CD14-positive monocyte (primary cell): ENCODE measurements around the gene CPEB3. TPM values are rescaled to one million over a fixed set of nuclear protein-coding genes. Genes with fewer than 3 reads are reported as not detected.
A peak's percentile ranks its signal among the peaks of the same experiment; 100 is the strongest.

Source experiments
- DNase-seq, 3 donors: peaks; one replicate each; pipeline ENCODE4 v3.0.0-alpha.2; 2011 to 2022
- H2AFZ ChIP-seq: 2 replicates; pipeline ENCODE4 v1.6.0; 2012; ENCODE audit warnings: mild to moderate bottlenecking, low read depth, low read length, inconsistent platforms; ENCODE audit not compliant: insufficient read depth, poor library complexity, severe bottlenecking
- H3K27ac ChIP-seq, 2 donors: 1 replicate in 1 of 2; 2 replicates in 1 of 2; pipeline ENCODE4 v1.5.1; 2012 to 2013; ENCODE audit warnings: low read length in 2 of 2, control low read depth in 1 of 2, inconsistent platforms in 1 of 2, low read depth in 1 of 2, mild to moderate bottlenecking in 1 of 2
- H3K27me3 ChIP-seq, 2 donors: one replicate each; pipeline versions ENCODE4 v1.6.0 to v1.6.1; 2011 to 2013; ENCODE audit warnings: low read length in 2 of 2; ENCODE audit not compliant: control insufficient read depth in 2 of 2, insufficient read depth in 2 of 2
- H3K36me3 ChIP-seq, 2 donors: replicated peaks in 1 of 2; 1 replicate in 1 of 2; 2 replicates in 1 of 2; pipeline versions ENCODE4 v1.5.1 to v1.6.1; 2012 to 2013; ENCODE audit warnings: low read length in 2 of 2, control low read depth in 1 of 2, inconsistent platforms in 1 of 2, mild to moderate bottlenecking in 1 of 2; ENCODE audit not compliant: insufficient read depth in 2 of 2, control insufficient read depth in 1 of 2
- H3K4me1 ChIP-seq, 2 donors: 1 replicate in 1 of 2; 2 replicates in 1 of 2; pipeline versions ENCODE4 v1.5.1 to v1.6.1; 2012 to 2013; ENCODE audit warnings: low read length in 2 of 2, control low read depth in 1 of 2, inconsistent platforms in 1 of 2, mild to moderate bottlenecking in 1 of 2, moderate library complexity in 1 of 2; ENCODE audit not compliant: insufficient read depth in 2 of 2, control insufficient read depth in 1 of 2
- H3K4me2 ChIP-seq: replicated peaks from 2 replicates; pipeline ENCODE3; 2012; ENCODE audit warnings: low read length, moderate library complexity, mild to moderate bottlenecking; ENCODE audit not compliant: poor library complexity, severe bottlenecking; ENCODE audit errors: extremely low read depth
- H3K4me3 ChIP-seq, 3 experiments: fragments of 200-600 bp in 1 of 3; sonication (generic) in 1 of 3; replicated peaks in 1 of 3; 1 replicate in 2 of 3; 2 replicates in 1 of 3; pipeline ENCODE4 v1.5.1; 2011 to 2013; ENCODE audit warnings: low read length in 3 of 3, mild to moderate bottlenecking in 3 of 3, control low read depth in 2 of 3, low read depth in 2 of 3, inconsistent platforms in 1 of 3, moderate library complexity in 1 of 3
- H3K79me2 ChIP-seq: 2 replicates; pipeline ENCODE4 v1.6.0; 2012; ENCODE audit warnings: mild to moderate bottlenecking, control low read depth, inconsistent platforms, low read length, moderate library complexity; ENCODE audit not compliant: insufficient read depth
- H3K9ac ChIP-seq: 2 replicates; pipeline ENCODE4 v1.6.0; 2017; ENCODE audit warnings: low read length, mild to moderate bottlenecking; ENCODE audit not compliant: insufficient read depth, poor library complexity, severe bottlenecking
- H3K9me3 ChIP-seq, 2 donors: replicated peaks in 1 of 2; 1 replicate in 1 of 2; 2 replicates in 1 of 2; pipeline versions ENCODE4 v1.5.1 to v1.6.1; 2012 to 2013; ENCODE audit warnings: low read length in 2 of 2, control low read depth in 1 of 2; ENCODE audit not compliant: control insufficient read depth in 1 of 2, insufficient read depth in 1 of 2
- H4K20me1 ChIP-seq: 2 replicates; pipeline ENCODE4 v1.6.0; 2012; ENCODE audit warnings: mild to moderate bottlenecking, low read length, control low read depth, moderate library complexity; ENCODE audit not compliant: insufficient read depth
- H3K27ac Mint-ChIP-seq, 7 donors: one replicate each; pipeline ENCODE4 v1.8.0; 2020; ENCODE audit warnings: mild to moderate bottlenecking in 7 of 7, mixed read lengths in 7 of 7, moderate library complexity in 6 of 7, inconsistent platforms in 2 of 7
- H3K27me3 Mint-ChIP-seq, 3 donors: one replicate each; pipeline ENCODE4 v1.8.0; 2021 to 2022; ENCODE audit warnings: low read depth in 3 of 3, mild to moderate bottlenecking in 3 of 3, mixed read lengths in 3 of 3, moderate library complexity in 3 of 3, inconsistent platforms in 1 of 3
- H3K36me3 Mint-ChIP-seq, 2 donors: one replicate each; pipeline ENCODE4 v1.8.0; 2020; ENCODE audit warnings: mixed read lengths in 2 of 2, inconsistent platforms in 1 of 2, mild to moderate bottlenecking in 1 of 2
- H3K4me1 Mint-ChIP-seq: one replicate; pipeline ENCODE4 v1.8.0; 2020; ENCODE audit warnings: mild to moderate bottlenecking, mixed read lengths
- H3K4me3 Mint-ChIP-seq, 2 donors: one replicate each; pipeline ENCODE4 v1.8.0; 2020; ENCODE audit warnings: mild to moderate bottlenecking in 2 of 2, mixed read lengths in 2 of 2, moderate library complexity in 1 of 2
- H3K9me3 Mint-ChIP-seq, 7 donors: one replicate each; pipeline ENCODE4 v1.8.0; 2020 to 2022; ENCODE audit warnings: mixed read lengths in 7 of 7, mild to moderate bottlenecking in 6 of 7, moderate library complexity in 6 of 7, inconsistent platforms in 2 of 7
- WGBS: methylation state at CpG from one replicate; pipeline ENCODE4 v1.1.5; 2013; ENCODE audit warnings: missing lambda C conversion rate; ENCODE audit not compliant: insufficient coverage; 5-methylcytosine and 5-hydroxymethylcytosine counted together
- intact Hi-C, 2 donors: fragments of 100-400 bp; cut with micrococcal nuclease; formaldehyde crosslinking; loops; one replicate each; pipeline versions ENCODE4 v1.15.0 to v1.15.1; 2023
- polyA plus RNA-seq, 3 donors: library from polyadenylated mRNA; depleted of rRNA in 1 of 3; unstranded in 2 of 3; stranded (reverse) in 1 of 3; fragments of 300-500 nt in 2 of 3; fragments of >200 nt in 1 of 3; fragmentation: Illumina TruSeq in 2 of 3; gene quantifications; 1 replicate in 2 of 3; 2 replicates in 1 of 3; pipeline ENCODE4 v1.2.3, GENCODE V29; 2012 to 2021
- TF ChIP-seq, protein P1 (sequence below): fragments of 200-600 bp; IDR thresholded peaks from one replicate; pipeline ENCODE4 v1.8.0; 2022; ENCODE audit warnings: antibody characterized with exemption, mild to moderate bottlenecking

The CPEB3 gene
- polyA plus RNA-seq, 3 donors = 1.8 to 2.9 (median 2.1) TPM

DNA sequence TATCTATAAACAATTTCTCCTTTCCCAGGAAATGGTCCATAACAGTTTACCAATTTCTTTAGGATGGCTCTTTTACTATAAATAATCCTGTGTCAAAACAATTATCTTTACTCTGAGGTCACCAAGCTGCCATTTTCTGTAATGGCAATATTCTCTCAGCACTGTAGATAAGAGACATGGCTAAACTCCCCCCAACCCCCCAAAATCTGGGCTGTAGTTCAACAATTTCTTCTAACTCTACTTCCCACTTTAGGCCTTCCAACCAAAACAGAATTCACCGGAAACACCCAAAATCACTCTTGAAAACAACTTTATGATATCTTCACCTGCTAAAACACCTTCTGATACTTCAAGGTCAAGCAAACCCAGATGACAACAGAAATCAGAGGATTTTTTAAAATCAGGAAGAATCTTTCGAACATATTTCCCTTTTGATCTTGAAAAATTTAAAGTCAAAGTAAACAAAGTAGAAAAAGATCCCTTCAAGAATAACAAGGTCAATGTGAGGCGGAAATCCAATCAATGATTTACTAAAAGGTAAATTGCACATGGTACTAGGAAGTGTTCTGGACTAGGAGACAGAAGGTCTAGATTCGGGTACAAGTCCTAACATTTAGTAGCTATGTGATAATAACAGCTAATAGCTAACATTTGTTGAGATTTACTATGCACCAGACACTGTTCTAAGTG lies 176.8 kb downstream of the CPEB3 start:
- H3K4me3 ChIP-seq = no peak overlapping the region
- Mint-ChIP-seq H3K9me3 (peaks cover 0 to 2% (median 0%) of the 10 kb centered on the region in 7 donors), H3K4me1 (peaks cover 20% of the 10 kb centered on the region), H3K36me3 (peaks cover 9 to 10% of the 10 kb centered on the region in 2 donors), H3K4me3 (no peak overlapping the region), H3K27me3 (peaks cover 0 to 3% (median 0%) of the 10 kb centered on the region in 3 donors), H3K27ac (no peak overlapping the region)
- intact Hi-C loops = no loop called here
- peaks cover 33% of the 10 kb centered on the region for H4K20me1 ChIP-seq
- no peak overlapping the region for H3K9ac ChIP-seq
- H3K27ac ChIP-seq = no peak overlapping the region
- H3K36me3 ChIP-seq = peaks cover 17 to 23% of the 10 kb centered on the region in 2 donors
- H3K9me3 ChIP-seq = no peaks in the 10 kb centered on the region
- DNase-seq = no peak
- H2AFZ ChIP-seq = no peak overlapping the region
- no peak overlapping the region for H3K4me2 ChIP-seq
- no peaks in the 10 kb centered on the region for H3K4me1 ChIP-seq
- no peaks in the 10 kb centered on the region for H3K27me3 ChIP-seq
- TF ChIP-seq, protein P1, sequence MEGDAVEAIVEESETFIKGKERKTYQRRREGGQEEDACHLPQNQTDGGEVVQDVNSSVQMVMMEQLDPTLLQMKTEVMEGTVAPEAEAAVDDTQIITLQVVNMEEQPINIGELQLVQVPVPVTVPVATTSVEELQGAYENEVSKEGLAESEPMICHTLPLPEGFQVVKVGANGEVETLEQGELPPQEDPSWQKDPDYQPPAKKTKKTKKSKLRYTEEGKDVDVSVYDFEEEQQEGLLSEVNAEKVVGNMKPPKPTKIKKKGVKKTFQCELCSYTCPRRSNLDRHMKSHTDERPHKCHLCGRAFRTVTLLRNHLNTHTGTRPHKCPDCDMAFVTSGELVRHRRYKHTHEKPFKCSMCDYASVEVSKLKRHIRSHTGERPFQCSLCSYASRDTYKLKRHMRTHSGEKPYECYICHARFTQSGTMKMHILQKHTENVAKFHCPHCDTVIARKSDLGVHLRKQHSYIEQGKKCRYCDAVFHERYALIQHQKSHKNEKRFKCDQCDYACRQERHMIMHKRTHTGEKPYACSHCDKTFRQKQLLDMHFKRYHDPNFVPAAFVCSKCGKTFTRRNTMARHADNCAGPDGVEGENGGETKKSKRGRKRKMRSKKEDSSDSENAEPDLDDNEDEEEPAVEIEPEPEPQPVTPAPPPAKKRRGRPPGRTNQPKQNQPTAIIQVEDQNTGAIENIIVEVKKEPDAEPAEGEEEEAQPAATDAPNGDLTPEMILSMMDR = no peak
- 100% methylated on average over 1 of the region's 4 CpGs for WGBS
- H3K79me2 ChIP-seq = no peaks in the 10 kb centered on the region

DNA sequence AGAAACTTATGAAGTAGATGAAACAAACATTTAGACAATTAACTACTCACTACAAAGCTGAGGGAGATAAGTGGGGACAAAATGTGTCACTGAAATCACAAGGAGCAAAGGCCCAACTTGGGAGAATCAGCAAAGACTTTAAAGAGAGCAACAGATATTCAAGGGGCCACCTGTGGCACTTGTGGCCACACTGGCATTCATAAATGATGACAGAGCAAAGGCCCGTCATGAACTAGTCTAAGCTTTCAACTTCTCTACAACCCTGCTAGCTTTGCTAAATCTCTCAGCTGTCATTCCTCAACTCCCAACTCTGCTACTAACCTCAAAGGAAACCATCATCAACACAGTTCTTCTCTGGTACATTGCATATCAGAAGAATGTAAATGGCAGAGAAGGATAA lies 178.4 kb downstream of the CPEB3 start:
- Mint-ChIP-seq H3K36me3 (peaks cover 3 to 5% of the 10 kb centered on the region in 2 donors), H3K9me3 (peaks cover 0 to 2% (median 0%) of the 10 kb centered on the region in 7 donors), H3K4me1 (peaks cover 20% of the 10 kb centered on the region), H3K27ac (peak overlapping the region in 1 of 7 donors; percentile 11), H3K4me3 (no peak overlapping the region), H3K27me3 (peaks cover 0 to 3% (median 0%) of the 10 kb centered on the region in 3 donors)
- peaks cover 39% of the 10 kb centered on the region for H4K20me1 ChIP-seq
- DNase-seq = no peak
- H3K27me3 ChIP-seq = no peaks in the 10 kb centered on the region
- peaks cover 12 to 32% of the 10 kb centered on the region in 2 donors for H3K36me3 ChIP-seq
- no peaks in the 10 kb centered on the region for H3K79me2 ChIP-seq
- no peaks in the 10 kb centered on the region for H3K9me3 ChIP-seq
- no peaks in the 10 kb centered on the region for H3K4me1 ChIP-seq
- H3K9ac ChIP-seq = no peak overlapping the region
- H3K4me2 ChIP-seq = no peak overlapping the region
- TF ChIP-seq, protein P1 = no peak
- H3K4me3 ChIP-seq = no peak overlapping the region
- no peak overlapping the region for H3K27ac ChIP-seq
- intact Hi-C loops = no loop called here
- no CpG with 5 or more reads among the region's 1 CpG for WGBS
- H2AFZ ChIP-seq = no peak overlapping the region
